GM21737 (cell line): Measurements from ENCODE around the gene FAM78B.

Experiments used
- ATAC-seq: cut with Tn5 transposase; IDR thresholded peaks from one replicate; pipeline ENCODE4 v1.9.1; 2021; ENCODE audit warnings: mild to moderate bottlenecking, moderate library complexity; ENCODE audit not compliant: unreplicated experiment

Gene FAM78B

GRCh38 chr1:166164995-166165660, 1.7 kb downstream of the FAM78B start:
- no peak for ATAC-seq

- ATAC-seq: no peak
Observed at GRCh38 chr1:166164646-166164994, 2.2 kb downstream of the FAM78B start.

DNA sequence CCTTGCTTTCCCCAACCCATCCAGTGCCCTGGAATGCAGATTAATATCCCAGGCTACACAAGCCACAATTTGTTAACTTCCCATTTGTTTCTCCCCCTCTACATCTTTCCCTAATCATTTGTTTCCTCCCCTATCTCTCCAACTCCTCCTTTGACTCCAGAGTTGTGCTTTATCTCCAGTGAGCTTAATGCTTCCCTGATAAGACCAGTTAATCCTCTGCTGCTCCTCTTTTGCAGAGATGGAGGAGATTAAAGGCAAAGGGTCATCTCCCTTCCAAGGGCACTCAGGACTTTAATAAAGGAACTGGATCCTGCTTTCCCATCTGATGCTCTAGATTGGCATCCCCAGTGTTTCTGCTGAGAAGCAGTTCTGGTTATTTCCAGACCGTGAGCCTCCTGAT, 7.1 kb downstream of the FAM78B start:
- ATAC-seq: no peak

DNA sequence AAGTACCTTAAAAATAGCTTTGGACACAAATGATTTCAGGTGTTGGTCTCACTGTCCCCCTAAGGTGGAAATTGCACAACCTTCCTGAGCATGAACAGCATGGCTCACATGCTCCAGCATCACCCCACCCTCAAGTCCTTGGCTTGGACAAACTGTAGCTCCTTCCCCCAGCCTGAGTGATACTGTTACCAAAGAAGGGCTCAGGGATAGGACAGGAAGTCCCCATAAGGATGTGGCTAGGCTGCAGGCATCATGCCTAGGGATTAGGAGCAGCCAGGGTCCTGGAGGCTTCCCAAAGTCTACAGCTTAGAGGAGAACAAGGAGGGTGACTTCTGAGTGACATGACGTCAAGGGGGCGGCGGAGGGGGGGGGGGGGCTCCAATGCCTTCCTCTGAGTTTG, 10.1 kb downstream of the FAM78B start:
- no peak for ATAC-seq

- ATAC-seq: no peak
Observed at GRCh38 chr1:166155108-166155507, 11.7 kb downstream of the FAM78B start.

- no peak for ATAC-seq
Observed at GRCh38 chr1:166153525-166154314, 13.1 kb downstream of the FAM78B start.

- no peak for ATAC-seq
Observed at GRCh38 chr1:166152978-166153377, 13.8 kb downstream of the FAM78B start.

GRCh38 chr1:166151804-166152203, 15.0 kb downstream of the FAM78B start:
- ATAC-seq: no peak

DNA sequence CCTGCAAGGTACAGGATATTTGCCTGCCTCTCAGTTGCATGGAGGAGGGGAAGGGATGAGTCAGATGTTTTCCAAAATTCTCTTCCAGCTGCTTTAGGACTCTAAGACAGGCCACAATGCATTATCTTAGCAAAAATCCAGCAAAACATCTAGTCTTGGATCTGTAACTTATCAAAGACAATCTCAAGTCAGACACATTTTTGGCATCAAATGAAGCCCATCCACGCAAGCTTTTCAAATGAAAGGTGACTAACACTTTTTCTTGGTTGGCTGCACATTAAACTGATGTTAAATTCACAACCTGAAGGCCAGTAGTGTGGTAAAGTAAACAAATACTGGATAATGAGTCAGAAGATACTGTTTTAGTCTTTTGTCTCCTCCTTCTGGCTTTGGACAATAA, 21.3 kb downstream of the FAM78B start:
- ATAC-seq: no peak

GRCh38 chr1:166141969-166142368, 24.8 kb downstream of the FAM78B start:
- ATAC-seq: no peak

- no peak for ATAC-seq
Observed at GRCh38 chr1:166140251-166140650, 26.6 kb downstream of the FAM78B start.

- ATAC-seq: no peak
Observed at GRCh38 chr1:166139735-166140134, 27.1 kb downstream of the FAM78B start.

DNA sequence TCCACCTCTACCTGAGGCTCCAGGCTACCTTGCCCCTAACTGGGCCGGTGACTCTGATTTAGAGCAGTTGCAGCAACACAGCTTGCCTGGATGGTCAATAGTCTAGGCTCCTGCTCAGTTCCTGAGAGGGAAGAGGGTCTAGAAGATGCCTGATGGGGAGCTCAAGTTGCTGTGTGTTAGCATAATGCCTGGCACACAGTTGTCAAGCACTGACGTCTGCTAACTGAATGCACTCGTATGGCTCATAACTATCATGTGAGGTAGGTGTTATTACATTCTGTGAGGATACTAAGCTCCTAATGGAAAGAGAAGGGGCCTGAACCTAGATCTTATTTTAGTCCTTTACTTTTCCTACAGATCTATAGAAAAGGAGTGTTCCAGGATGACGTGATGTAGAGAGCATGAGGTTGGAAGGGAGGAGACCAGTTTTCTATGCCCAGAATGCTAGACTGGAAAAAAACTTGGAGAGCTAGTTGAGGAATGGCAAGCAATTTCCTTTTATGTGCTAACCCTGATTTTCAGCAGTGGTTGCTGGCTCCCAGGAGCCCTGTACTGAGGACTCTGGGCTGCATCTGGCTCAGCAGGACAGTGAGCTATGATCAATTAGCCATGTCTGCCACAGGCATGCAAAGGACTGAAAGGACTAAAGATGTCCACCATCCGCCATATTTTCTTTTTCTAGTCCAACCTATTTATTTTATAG, 30.0 kb downstream of the FAM78B start:
- no peak for ATAC-seq

DNA sequence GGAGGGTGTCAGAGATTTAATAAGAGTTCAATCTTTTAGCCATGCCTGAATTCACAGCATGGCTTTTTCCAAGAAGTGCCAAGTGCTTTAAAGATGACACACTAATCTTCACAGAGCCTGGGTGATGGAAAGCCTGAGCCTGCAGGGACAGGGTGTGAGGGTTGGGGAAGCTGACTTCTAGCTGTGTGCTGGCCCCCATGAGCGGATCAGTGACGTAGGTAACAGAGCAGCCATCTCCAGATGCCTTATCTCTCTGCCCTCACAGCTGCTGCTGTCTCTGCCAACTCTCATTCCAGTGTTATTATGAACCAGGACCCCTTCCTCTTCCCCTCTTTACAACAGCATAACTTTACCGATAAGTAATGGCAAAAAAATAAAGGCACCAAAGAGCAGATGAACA, 30.6 kb downstream of the FAM78B start:
- no peak for ATAC-seq

- ATAC-seq: no peak
Observed at GRCh38 chr1:166133857-166134256, 32.9 kb downstream of the FAM78B start.

GRCh38 chr1:166133276-166133841, 33.4 kb downstream of the FAM78B start:
- ATAC-seq: no peak

DNA sequence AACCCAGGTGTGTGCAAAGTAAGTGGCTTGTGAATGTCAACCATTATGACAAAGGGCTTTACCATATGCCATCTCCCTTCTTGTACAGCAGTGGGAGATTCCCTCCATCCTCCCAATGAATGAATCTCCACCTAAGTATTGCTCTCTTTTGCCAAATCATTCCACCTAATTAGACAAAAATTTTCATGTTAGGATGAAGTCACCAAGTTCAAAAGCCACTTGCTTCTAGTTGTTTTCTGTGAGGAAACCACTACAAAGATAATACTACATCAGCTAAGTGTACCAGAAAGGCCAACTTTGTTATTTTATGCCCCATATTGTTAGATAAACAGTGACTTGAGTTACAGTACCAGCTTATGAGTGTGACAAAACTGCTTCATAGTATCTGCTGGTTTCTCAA, 34.3 kb downstream of the FAM78B start:
- no peak for ATAC-seq

DNA sequence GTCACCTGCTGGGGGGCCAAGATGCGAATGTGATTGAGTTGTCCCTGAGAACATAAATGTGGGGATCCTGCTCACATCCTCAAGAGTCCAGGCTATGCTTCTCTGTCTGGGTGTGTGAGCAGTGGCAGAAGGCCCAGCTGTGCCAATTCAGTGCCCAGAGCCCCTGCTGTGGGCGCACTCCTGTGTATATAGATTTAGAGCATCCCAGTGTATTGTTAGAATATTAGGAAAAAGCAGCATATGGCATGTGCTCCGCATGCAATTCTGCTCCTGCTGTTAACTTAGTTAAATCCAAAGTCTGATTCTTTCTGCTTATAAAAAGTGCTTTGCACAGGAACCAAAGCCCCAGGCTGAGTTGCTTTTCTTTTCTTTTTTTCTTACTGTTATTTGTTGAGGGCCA, 37.8 kb downstream of the FAM78B start:
- ATAC-seq: no peak

- ATAC-seq: no peak
Observed at GRCh38 chr1:166128195-166128594, 38.6 kb downstream of the FAM78B start.

GRCh38 chr1:166127003-166127402, 39.8 kb downstream of the FAM78B start:
- no peak for ATAC-seq

GRCh38 chr1:166122873-166123466, 43.8 kb downstream of the FAM78B start:
- ATAC-seq: no peak
